ENCODE measurements around the gene ZNRD2.
"Not testable (repeated sequence)": the region's sequence is repeated elsewhere in the genome, so short reads cannot be mapped to it uniquely, and the experiment has no call there.

Gene ZNRD2

GRCh38 chr11:65569973-65570918 lies at the start of gene ZNRD2:
ZNRD2 (plus strand) TSS chr11:65570477; CDS start chr11:65570492, 15 bp downstream.
- peak; percentile 98 for DNase-seq (ENCODE audit: low read depth, low spot score)
- TF ChIP-seq ZNF274 (IDR thresholded peaks at IDR 0.05; ENCODE audit: low read depth, low read length) (no peak), YY1 (IDR thresholded peaks at IDR 0.05; ENCODE audit: insufficient read depth, insufficient read length) (peak; percentile 62)
- H3K36me3 ChIP-seq (ENCODE audit: insufficient read depth, insufficient read length, low read length), result peaks cover 24% of the 10 kb centered on the region
- peak within 1 kb of the TSS; percentile 99 for H3K4me3 ChIP-seq (ENCODE audit: insufficient read length, low read depth)
- peak within 1 kb of the TSS; percentile 99 for H3K9ac ChIP-seq (ENCODE audit: insufficient read length, low read depth)
- peaks cover 18% of the 10 kb centered on the region for H3K4me1 ChIP-seq (ENCODE audit: insufficient read depth, insufficient read length)
- no peaks in the 10 kb centered on the region for H3K9me3 ChIP-seq (ENCODE audit: insufficient read depth, low read length)
- peaks cover 6% of the 10 kb centered on the region for H3K27me3 ChIP-seq (ENCODE audit: insufficient read depth, insufficient read length)

- H3K9me3 ChIP-seq (ENCODE audit: insufficient read depth, low read length); H3K4me3 ChIP-seq (ENCODE audit: insufficient read length, low read depth); H3K9ac ChIP-seq (ENCODE audit: insufficient read length, low read depth); H3K27me3 ChIP-seq (ENCODE audit: insufficient read depth, insufficient read length); DNase-seq (ENCODE audit: low read depth, low spot score): not testable (repeated sequence)
- H3K36me3 ChIP-seq (ENCODE audit: insufficient read depth, insufficient read length, low read length), result peaks cover 16% of the 10 kb centered on the region
- peaks cover 17% of the 10 kb centered on the region for H3K4me1 ChIP-seq (ENCODE audit: insufficient read depth, insufficient read length)
Observed at GRCh38 chr11:65521777-65522521, 48.3 kb upstream of the ZNRD2 start.

- H3K4me3 ChIP-seq (ENCODE audit: insufficient read length, low read depth); H3K27me3 ChIP-seq (ENCODE audit: insufficient read depth, insufficient read length); H3K9me3 ChIP-seq (ENCODE audit: insufficient read depth, low read length); DNase-seq (ENCODE audit: low read depth, low spot score); H3K9ac ChIP-seq (ENCODE audit: insufficient read length, low read depth): not testable (repeated sequence)
- H3K4me1 ChIP-seq (ENCODE audit: insufficient read depth, insufficient read length), result peaks cover 20% of the 10 kb centered on the region
- peaks cover 24% of the 10 kb centered on the region for H3K36me3 ChIP-seq (ENCODE audit: insufficient read depth, insufficient read length, low read length)
Observed at GRCh38 chr11:65522718-65523630, 47.3 kb upstream of the ZNRD2 start.

- not testable (repeated sequence) for DNase-seq (ENCODE audit: low read depth, low spot score)
Observed at GRCh38 chr11:65523631-65523968, 46.7 kb upstream of the ZNRD2 start.

GRCh38 chr11:65524014-65524740 lies 46.1 kb upstream of the ZNRD2 start:
- peaks cover 20% of the 10 kb centered on the region for H3K4me1 ChIP-seq (ENCODE audit: insufficient read depth, insufficient read length)
- peak overlapping the region; percentile 10 for H3K4me3 ChIP-seq (ENCODE audit: insufficient read length, low read depth)
- peaks cover 4% of the 10 kb centered on the region for H3K27me3 ChIP-seq (ENCODE audit: insufficient read depth, insufficient read length)
- no peak for DNase-seq (ENCODE audit: low read depth, low spot score)
- peaks cover 30% of the 10 kb centered on the region for H3K36me3 ChIP-seq (ENCODE audit: insufficient read depth, insufficient read length, low read length)
- TF ChIP-seq SUZ12 (IDR thresholded peaks at IDR 0.05; ENCODE audit: extremely low read depth, insufficient read depth, insufficient read length), result no peak
- no peak for TF ChIP-seq ZNF274 (IDR thresholded peaks at IDR 0.05; ENCODE audit: low read depth, low read length)
- no peak for TF ChIP-seq YY1 (IDR thresholded peaks at IDR 0.05; ENCODE audit: insufficient read depth, insufficient read length)
- H3K9ac ChIP-seq (ENCODE audit: insufficient read length, low read depth), result peak overlapping the region; percentile 37
- no peaks in the 10 kb centered on the region for H3K9me3 ChIP-seq (ENCODE audit: insufficient read depth, low read length)

More at GRCh38 chr11:65523631-65523968, 46.7 kb upstream of the ZNRD2 start:
- not testable (repeated sequence) for H3K27me3 ChIP-seq (ENCODE audit: insufficient read depth, insufficient read length); H3K9me3 ChIP-seq (ENCODE audit: insufficient read depth, low read length); H3K4me3 ChIP-seq (ENCODE audit: insufficient read length, low read depth); H3K9ac ChIP-seq (ENCODE audit: insufficient read length, low read depth)
- TF ChIP-seq ZNF274 (IDR thresholded peaks at IDR 0.05; ENCODE audit: low read depth, low read length), result peak; percentile 40
- peaks cover 24% of the 10 kb centered on the region for H3K36me3 ChIP-seq (ENCODE audit: insufficient read depth, insufficient read length, low read length)
- H3K4me1 ChIP-seq (ENCODE audit: insufficient read depth, insufficient read length), result peaks cover 20% of the 10 kb centered on the region

- peaks cover 4% of the 10 kb centered on the region for H3K27me3 ChIP-seq (ENCODE audit: insufficient read depth, insufficient read length)
- H3K9ac ChIP-seq (ENCODE audit: insufficient read length, low read depth), result peak within 1 kb of the TSS; percentile 96
- H3K4me1 ChIP-seq (ENCODE audit: insufficient read depth, insufficient read length), result peaks cover 20% of the 10 kb centered on the region
- TF ChIP-seq SUZ12 (IDR thresholded peaks at IDR 0.05; ENCODE audit: extremely low read depth, insufficient read depth, insufficient read length) (no peak), ZNF274 (IDR thresholded peaks at IDR 0.05; ENCODE audit: low read depth, low read length) (no peak), YY1 (IDR thresholded peaks at IDR 0.05; ENCODE audit: insufficient read depth, insufficient read length) (no peak)
- DNase-seq (ENCODE audit: low read depth, low spot score), result no peak
- peaks cover 38% of the 10 kb centered on the region for H3K36me3 ChIP-seq (ENCODE audit: insufficient read depth, insufficient read length, low read length)
- peak within 1 kb of the TSS; percentile 89 for H3K4me3 ChIP-seq (ENCODE audit: insufficient read length, low read depth)
- no peaks in the 10 kb centered on the region for H3K9me3 ChIP-seq (ENCODE audit: insufficient read depth, low read length)
Observed at GRCh38 chr11:65524741-65525545, 45.3 kb upstream of the ZNRD2 start, which contains the start of gene SCYL1. SCYL1 (plus strand) TSS chr11:65525083; CDS start chr11:65525154, 71 bp downstream.
